Stimulated activated CD4-positive, alpha-beta T cell treated with anti-CD3 and anti-CD28 coated beads, Interleukin-15, amount 100 ng/mL, for 1 hour (primary cell): ENCODE results near the gene ANKRD36C.
"Not testable (repeated sequence)": the region's sequence is repeated elsewhere in the genome, so short reads cannot be mapped to it uniquely, and the experiment has no call there.

Experiments
- DNase-seq, 2 donors: peaks; one replicate each; pipeline ENCODE4 v3.0.0-alpha.2; 2020; ENCODE audit warnings: low read depth in 1 of 2, low spot score in 1 of 2

ANKRD36C gene

DNA sequence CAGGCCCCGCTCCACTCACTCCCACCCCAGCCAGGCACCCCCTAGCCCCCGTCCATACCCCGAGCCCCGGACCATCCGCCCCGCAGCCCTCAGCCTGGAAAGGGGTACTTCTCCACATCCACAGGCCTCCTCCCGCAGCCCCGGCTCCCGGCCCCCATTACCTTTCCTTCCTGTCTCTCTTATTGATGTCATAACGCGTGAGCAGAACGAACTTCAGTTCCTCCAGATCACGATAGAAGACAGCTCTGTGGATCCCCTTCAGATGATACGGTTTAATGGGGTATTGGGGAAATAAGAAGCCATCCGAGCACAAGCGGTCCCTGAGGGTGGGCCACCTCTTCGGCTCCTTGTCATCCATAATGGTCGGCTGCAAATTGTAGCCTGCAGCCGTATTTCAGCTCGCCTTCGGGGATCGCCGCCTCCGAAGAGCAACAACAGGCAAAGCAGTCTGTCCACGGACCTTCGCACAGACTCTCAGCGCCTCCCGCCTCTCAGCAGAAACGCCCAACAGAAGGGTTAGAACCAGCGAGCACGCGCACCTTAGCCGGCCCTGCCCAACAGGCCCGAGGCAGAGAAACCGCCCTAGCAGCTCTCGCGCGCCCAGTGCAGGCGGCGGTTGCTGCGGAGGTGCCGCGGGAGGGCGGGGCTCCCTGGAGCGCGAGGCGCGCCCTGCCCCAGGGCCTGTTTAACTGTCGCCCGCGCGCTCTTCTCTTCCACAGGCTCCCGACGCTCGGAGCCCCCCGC lies at the start of gene ANKRD36C:
ANKRD36C (minus strand) TSS at position 474 of the 744 bp plus-strand sequence; CDS start at position 358, 116 bp downstream.
- DNase-seq = peak; percentile 4 to 12

DNA sequence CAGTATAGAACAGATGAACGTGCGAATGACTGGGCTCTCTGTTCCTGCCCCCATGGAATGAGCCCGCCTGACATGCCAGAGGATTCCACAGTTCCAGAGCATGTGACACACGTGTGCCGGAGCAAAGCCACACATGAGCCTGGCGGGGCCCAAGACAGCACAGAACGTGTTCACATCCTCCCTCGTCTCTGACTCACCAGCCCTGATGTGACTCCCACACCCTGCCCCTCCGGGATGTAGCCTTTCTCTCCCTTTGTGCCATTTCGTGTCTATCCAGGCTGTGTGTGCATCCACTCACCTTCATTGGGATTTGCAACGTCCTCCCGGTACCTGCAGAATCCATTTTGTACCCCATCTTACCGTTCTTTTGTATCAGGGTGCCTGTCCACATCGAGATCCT lies 43.9 kb upstream of the ANKRD36C start:
- not testable (repeated sequence) for DNase-seq

- DNase-seq = not testable (repeated sequence)
Observed at GRCh38 chr2:96034792-96035191, 43.2 kb upstream of the ANKRD36C start, which contains the start of gene GPAT2. GPAT2 (minus strand) TSS chr2:96034916; CDS start chr2:96032359, 2,557 bp downstream.

DNA sequence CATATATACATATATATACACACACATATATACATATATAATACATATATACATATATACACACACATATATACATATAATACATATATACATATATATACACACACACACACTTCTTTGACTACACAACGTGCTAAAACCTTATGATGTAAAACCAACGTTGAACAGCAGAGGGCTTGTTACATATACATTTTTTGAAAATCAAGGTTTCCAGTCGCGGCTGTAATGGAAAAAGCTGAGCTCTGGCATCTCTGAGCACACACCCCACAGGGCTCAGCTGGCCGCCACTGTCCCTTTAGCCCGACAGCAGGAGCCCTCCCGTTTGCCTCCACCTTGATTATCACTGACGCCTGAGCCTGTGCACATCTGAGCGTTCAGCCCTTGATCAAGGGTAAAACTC lies 42.4 kb upstream of the ANKRD36C start:
- not testable (repeated sequence) for DNase-seq

DNA sequence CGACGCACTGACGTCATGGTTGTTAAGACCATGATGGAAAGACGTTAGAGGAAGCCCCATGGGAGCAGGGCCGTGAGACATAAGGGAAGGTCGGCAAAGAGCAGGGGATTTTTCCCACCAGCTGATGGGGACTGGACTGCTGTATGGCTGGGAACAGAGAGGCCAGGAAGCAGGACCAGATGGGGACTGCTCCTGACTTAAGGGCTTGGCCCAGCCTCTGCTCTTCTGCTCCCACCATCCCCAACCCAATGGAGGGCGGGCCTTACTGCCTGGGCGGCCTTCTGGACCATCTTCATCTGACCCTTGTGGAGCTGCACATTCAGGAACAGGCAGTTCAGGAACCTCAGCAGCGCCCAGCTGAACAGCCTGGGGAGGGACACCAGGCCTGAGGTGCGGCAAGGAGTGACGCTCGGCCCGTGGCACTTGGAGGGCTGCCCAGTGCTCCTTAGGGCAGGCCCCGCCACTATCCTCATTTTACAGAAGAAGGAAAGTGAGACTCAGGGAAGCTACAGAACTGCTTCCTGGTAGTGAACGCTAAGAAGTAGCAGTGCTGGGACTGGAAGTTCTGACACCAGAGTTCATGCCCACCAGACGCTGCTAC lies 36.2 kb upstream of the ANKRD36C start:
- not testable (repeated sequence) for DNase-seq

DNA sequence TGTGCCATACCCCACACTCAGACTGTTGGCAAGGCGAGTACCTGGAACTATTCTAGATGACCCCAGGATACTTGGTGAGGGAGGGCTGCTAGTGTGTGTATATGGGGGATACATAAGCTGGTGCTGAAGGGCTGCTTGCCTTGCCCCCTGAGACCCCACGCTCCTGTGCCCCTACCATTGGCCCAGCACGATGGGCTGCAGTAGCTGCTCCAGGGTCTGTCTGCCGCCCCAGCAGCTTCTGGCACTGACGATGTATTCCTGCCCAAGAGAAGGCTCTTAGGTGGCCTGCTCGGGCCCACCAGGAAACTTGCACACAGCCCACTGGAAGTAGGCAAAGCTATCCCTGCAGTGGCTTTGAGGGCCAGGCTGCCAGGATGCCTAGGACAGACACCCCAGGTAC lies 34.1 kb upstream of the ANKRD36C start:
- not testable (repeated sequence) for DNase-seq

- no peak for DNase-seq
Observed at GRCh38 chr2:96025194-96025492, 33.5 kb upstream of the ANKRD36C start.

- no peak for DNase-seq
Observed at GRCh38 chr2:96024336-96025193, 32.9 kb upstream of the ANKRD36C start.

DNA sequence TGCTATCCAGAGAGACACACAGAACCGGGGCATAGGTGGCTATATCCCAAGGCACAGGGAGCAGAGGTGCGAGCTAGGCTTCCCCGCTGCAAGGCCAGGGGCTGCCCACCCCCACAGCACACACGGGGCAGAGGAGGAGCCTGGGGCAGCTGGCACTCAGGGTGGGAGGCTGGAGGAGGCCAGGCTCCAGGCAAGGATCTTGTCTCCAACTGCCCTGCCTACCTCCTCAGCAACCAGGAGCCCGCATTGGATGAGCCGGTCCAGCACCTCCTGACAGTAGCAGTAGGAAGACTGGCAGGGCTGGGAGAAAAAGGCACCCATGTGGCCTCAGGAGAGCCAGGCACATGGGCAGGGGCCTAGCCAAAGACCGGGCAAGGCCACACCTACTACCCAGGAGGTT lies 32.1 kb upstream of the ANKRD36C start:
- DNase-seq = not testable (repeated sequence)

GRCh38 chr2:96022701-96023447 lies 31.2 kb upstream of the ANKRD36C start:
- peak; percentile 29 to 57 for DNase-seq

- not testable (repeated sequence) for DNase-seq
Observed at GRCh38 chr2:96022126-96022525, 30.5 kb upstream of the ANKRD36C start.

GRCh38 chr2:96021142-96021541 lies 29.5 kb upstream of the ANKRD36C start:
- DNase-seq = not testable (repeated sequence)

DNA sequence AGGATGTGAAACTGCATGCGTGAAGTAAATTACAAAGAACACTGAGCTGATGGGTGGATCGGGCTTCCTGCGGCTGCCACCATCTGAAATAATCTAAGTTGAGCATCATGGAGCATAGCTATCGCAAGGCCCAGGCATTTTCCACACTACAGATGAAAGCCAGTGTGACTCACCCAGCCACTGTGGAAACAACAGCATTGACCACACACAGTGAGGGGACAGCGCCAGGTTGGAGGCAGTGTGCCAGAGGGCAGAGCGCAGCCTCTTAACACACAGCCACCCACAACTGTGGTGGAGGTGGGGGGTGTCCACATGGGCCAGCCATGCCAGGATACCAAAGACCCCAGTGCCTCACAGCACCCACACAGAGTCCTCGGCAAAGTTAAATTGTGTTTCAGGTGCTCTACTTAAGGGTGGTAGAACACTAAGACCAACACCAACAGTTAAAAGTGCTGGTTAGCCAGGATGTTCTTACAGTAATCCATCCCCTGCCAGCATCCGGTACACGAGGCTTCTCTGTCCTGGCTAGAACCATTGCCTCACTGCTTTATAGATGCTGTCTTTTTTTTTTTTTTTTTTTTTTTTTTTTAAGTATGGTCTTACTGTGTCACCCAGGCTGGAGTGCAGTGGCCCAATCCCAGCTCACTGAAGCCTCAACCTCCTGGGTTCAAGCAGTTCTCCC lies 28.4 kb upstream of the ANKRD36C start:
- DNase-seq = not testable (repeated sequence)

DNA sequence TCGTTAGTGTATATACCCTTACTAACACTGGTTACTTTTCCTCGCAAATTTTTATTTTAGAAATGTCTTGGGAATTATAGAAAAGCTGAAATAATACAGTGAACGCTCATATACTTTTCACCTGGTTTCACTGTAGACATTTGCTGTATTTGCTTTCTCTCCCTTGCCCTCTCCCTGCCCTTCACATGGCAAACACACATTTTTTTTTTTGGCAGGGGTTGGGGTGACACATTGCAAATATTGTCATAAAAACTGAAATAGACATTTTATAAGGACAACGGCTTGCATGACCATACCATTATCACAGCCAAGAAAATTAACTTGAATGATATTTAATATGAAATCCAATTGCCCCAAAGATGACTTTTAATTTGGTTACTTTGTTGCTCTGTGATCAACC lies 24.7 kb upstream of the ANKRD36C start:
- not testable (repeated sequence) for DNase-seq

- DNase-seq = not testable (repeated sequence)
Observed at GRCh38 chr2:96012792-96013264, 21.2 kb upstream of the ANKRD36C start.

DNA sequence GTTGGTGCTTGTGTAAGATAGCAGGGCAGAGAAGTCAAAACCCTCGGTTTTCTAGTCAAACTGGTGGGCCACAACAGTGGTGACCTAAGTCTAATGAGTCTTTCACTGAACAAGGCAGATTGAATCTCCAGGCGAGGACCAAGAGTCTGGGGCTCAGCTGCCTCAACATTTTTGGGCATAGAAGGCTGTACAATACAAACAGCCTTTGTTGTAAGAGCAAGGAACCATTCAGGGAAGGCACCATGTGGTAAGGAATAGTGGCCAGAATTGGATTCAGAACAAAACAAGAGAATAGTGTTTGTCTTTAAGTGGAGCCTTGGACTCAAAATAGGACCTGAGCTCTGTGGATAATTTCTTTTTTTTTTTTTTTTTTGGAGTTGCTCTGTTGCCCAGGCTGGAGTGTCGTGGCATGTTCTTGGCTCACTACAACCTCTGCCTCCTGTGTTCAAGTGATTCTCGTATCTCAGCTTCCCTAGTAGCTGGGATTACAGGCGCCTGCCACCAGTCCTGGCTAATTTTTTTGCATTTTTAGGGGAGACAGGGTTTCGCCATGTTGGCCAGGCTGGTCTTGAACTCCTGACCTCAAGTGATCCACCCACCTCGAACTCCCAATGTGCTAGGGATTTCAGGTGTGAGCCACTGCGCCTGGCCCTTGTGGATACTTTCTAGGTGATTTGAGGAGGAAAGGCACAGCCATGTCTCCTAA lies 20.6 kb upstream of the ANKRD36C start:
- DNase-seq = not testable (repeated sequence)

- not testable (repeated sequence) for DNase-seq
Observed at GRCh38 chr2:96011129-96011455, 19.5 kb upstream of the ANKRD36C start.

- DNase-seq = peak; percentile 91 to 96
Observed at GRCh38 chr2:96010320-96011128, 18.9 kb upstream of the ANKRD36C start.

GRCh38 chr2:96009833-96010232 lies 18.2 kb upstream of the ANKRD36C start:
- DNase-seq = not testable (repeated sequence)
